NCI-H526 treated with DMSO at 0.1 percent for 48 hours (cell line): ENCODE measurements around the gene SERTAD2.
A peak's percentile ranks its signal among the peaks of the same experiment; 100 is the strongest.

Source experiments
- DNase-seq: peaks from one replicate; lab custom pipeline; 2025; lab: John Stamatoyannopoulos, UW

The SERTAD2 gene, protein sequence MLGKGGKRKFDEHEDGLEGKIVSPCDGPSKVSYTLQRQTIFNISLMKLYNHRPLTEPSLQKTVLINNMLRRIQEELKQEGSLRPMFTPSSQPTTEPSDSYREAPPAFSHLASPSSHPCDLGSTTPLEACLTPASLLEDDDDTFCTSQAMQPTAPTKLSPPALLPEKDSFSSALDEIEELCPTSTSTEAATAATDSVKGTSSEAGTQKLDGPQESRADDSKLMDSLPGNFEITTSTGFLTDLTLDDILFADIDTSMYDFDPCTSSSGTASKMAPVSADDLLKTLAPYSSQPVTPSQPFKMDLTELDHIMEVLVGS

GRCh38 chr2:64653109-64654062, at the start of gene SERTAD2:
TSS of gene SERTAD2 (minus strand) at chr2:64653913. CDS start at chr2:64636871, 17,042 bp downstream.
- peak; percentile 80 for DNase-seq

GRCh38 chr2:64700133-64700809, 46.6 kb upstream of the SERTAD2 start:
- no peak for DNase-seq

GRCh38 chr2:64699712-64700111, 46.0 kb upstream of the SERTAD2 start:
- DNase-seq: no peak

DNA sequence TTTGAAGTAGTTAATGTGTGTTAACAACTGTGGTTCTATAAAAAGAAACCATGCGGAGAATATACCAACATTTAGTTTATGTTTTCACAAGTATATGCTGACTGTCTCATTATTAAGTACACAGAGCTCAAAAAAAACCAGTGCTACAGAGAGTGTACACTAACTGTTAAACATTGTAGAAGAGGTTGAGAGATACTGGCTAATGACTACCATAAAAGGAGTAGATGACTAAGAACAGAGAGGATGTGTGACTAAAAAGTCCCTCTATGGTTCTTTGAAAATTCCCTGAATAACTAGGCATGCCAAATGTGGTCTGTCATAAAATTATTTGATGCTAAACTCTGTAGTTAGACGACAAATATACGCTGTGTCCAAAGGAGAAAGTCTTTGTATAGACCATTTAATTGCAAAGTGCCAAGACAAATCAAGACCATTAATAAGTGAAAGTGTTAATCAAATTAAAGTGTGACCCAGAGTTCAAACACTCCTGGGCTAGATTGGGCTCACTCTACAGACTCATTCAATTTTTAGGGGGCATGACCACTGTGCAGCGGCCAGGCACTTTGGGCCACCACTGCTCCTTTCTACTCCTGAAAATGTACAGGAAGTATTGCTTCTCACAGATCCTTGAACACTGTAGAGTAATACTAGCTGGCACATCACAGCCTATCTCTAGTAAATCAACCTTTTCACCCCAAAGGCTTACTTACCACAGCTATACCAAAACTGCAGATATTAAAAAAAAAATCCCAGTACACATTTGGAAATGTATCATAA, 45.1 kb upstream of the SERTAD2 start:
- DNase-seq: no peak

DNA sequence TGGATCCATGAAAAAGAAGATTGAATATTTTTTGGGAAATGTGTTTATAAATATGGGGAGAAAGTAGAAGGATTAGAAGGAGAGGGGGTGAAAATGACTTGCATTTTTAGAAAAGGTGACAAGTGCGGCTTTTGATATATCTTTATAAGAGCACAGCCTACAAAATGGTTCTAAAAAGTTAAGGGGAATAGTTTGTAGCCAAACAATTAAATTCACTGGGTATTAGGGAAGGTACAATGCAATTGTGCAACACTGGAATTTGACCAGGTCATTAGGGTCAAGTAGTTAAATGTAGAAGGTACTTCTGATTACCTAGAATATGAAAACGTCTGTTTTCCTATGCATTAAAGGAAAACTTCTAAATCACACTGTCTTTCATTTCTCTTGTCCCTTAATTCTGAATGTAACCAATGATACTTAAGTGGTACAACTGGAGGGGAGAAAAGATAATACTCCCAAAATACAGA, 44.5 kb upstream of the SERTAD2 start:
- no peak for DNase-seq

- no peak for DNase-seq
Measured at GRCh38 chr2:64697297-64698176, 43.8 kb upstream of the SERTAD2 start.

GRCh38 chr2:64696636-64697035, 42.9 kb upstream of the SERTAD2 start:
- no peak for DNase-seq

DNA sequence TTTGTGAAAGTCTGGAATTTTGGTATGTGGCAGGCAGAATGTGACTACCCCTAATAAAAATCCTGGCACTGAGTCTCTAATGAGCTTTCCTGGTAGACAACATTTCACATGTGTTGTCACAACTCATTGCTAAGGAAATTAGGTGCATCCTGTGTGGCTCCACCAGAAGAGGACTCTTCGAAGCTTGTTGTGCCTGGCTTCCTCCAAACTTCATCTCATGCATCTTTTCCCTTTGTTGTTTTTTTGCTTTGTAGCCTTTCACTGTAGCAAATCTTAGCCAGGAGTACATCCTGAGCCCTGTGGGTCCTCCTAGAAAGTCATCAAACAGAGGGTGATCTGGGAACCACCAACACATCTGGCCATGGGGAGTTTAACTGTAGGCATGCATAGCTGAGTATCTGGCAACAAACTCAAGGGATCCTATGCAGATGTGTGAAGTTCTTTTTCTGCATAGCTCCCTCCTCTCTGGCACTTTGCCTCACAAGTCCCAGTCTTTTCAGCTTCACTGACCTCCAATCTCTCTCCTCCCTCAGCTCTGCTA, 42.1 kb upstream of the SERTAD2 start:
- no peak for DNase-seq

GRCh38 chr2:64692401-64692800, 38.7 kb upstream of the SERTAD2 start:
- no peak for DNase-seq

GRCh38 chr2:64688909-64689308, 35.2 kb upstream of the SERTAD2 start:
- no peak for DNase-seq

- DNase-seq: no peak
Measured at GRCh38 chr2:64686283-64686956, 32.7 kb upstream of the SERTAD2 start.

DNA sequence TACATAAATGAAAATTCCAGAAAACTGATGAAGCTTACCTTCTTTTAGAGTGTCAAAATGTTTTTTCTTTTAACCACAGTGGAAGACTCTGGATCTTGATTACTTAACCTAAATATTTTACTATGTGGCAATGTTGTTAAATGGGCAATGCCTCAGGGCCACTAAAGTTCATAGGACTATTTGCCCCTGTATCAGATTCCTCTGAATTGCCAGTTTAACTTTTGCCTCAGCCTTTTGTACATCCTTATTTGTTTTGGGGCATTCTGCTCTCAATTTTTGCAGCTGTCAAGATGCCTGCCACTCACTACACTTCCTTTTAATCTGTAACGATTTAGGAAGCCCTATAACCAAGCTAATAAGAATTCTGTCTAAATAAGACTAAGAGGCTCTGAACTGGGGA, 31.7 kb upstream of the SERTAD2 start:
- no peak for DNase-seq

GRCh38 chr2:64683771-64684510, 30.2 kb upstream of the SERTAD2 start:
- DNase-seq: no peak

- DNase-seq: no peak
Measured at GRCh38 chr2:64681479-64681967, 27.8 kb upstream of the SERTAD2 start.

DNA sequence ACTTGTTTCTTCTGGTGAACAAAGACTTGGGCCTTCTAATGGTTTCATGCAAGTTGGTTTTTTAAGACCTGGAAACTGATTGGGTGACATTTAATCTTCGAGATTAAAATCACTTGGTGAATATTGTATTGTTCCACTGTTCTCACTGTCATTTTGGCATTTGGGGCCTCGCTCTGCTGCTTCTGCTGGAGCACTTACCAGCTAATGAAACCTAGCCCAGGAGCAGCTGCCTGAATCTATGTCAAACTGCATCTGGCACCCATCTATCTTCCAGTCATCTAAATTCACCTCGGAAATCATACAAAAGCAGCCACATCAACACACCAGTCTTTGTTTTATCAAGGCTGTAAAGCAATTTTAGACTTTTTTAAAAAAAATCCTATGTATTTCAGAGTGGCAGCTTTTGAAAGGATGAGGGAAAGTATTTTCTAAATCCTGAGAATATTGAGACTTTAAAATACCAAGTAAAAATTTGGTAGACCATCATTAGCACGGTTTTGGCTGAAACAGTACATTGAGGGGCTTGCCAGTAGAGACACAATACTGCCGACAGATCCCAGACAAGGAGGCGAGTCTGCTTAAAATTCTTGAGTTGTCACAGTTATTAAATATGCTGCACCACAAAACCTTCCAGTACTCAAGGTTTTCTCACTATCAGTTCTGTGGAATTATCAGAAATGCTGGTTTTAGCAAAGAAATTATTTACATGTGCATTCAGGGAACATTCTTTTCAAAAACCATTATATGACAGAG, 26.1 kb upstream of the SERTAD2 start:
- DNase-seq: no peak

DNA sequence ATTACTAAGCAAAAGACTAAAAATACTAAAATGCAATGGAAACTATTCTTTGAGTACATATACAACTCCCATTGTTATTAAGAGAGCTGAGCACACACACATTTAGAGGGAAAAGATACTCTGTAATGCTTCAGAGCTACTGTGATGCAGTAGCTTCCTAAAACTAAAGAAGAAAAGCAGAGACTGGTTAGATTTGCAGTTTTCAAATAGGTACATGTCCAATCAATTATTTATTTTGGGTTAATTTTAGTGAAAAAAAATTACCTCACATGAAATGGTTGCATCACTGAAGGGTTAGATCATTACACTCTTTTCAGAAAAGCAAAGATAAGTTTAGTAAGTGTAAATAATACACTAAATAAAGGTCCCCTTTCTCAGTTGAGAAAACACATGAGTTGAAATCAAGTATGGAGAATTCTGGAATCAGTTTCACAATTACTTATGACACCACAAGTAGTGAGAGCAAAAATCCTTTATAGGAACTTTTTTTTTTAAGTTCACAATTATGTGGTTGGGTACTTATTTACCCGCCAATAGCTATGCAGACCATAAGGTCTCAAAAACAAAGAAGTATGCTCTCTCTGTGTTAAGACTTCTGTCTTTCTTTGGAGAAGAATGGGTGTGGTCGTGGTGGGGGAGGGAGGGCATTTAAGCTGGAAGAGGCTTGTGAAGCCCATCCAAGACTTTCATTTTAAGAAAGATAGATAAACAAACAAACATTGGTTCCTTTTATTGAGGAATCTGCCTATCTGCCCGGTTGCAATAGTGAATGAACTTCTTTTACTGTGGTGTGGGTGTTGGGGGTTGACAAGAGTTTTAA, 25.3 kb upstream of the SERTAD2 start:
- no peak for DNase-seq

GRCh38 chr2:64677530-64677929, 23.8 kb upstream of the SERTAD2 start:
- DNase-seq: no peak
